Esophagus muscularis mucosa (tissue), 4 donors: ENCODE data around the gene ARHGEF10L. TPM values are rescaled to one million over a fixed set of nuclear protein-coding genes. Genes with fewer than 3 reads are reported as not detected.

Source experiments
- DNase-seq: peaks from one replicate; pipeline ENCODE4 v3.0.0-alpha.2; 2017; ENCODE audit errors: extremely low spot score
- H3K27ac ChIP-seq, 4 donors: fragments of 200-600 bp; sonication (generic); replicated peaks in 1 of 4; 1 replicate in 3 of 4; 2 replicates in 1 of 4; pipeline ENCODE4 v1.5.1; 2016 to 2019; ENCODE audit warnings: mild to moderate bottlenecking in 1 of 4
- H3K27me3 ChIP-seq, 4 donors: fragments of 200-600 bp; sonication (generic); one replicate each; pipeline versions ENCODE4 v1.5.1 to v1.6.0; 2016 to 2019
- H3K36me3 ChIP-seq, 4 donors: fragments of 200-600 bp; sonication (generic); one replicate each; pipeline ENCODE4 v1.5.1; 2016 to 2019
- H3K4me1 ChIP-seq, 4 donors: fragments of 200-600 bp; sonication (generic); one replicate each; pipeline ENCODE4 v1.5.1; 2016 to 2019
- H3K4me3 ChIP-seq, 4 donors: fragments of 200-600 bp; sonication (generic); 1 replicate in 2 of 4; 2 replicates in 2 of 4; pipeline ENCODE4 v1.5.1; 2016 to 2019; ENCODE audit warnings: mild to moderate bottlenecking in 4 of 4, moderate library complexity in 1 of 4
- H3K9me3 ChIP-seq, 4 donors: fragments of 200-600 bp; sonication (generic); 1 replicate in 3 of 4; 2 replicates in 1 of 4; pipeline ENCODE4 v1.5.1; 2016 to 2019
- CTCF ChIP-seq, 3 experiments: fragments of 200-600 bp in 2 of 3; fragments of 450-650 bp in 1 of 3; sonication (generic) in 2 of 3; IDR thresholded peaks; one replicate each; pipeline ENCODE4 v1.5.1; 2017 to 2019; ENCODE audit warnings: antibody characterized with exemption in 3 of 3, mild to moderate bottlenecking in 2 of 3, moderate library complexity in 1 of 3
- EP300 ChIP-seq: sonication (generic); formaldehyde crosslinking; IDR thresholded peaks from one replicate; pipeline ENCODE4 v1.6.1; 2017; ENCODE audit warnings: antibody characterized with exemption
- POLR2A ChIP-seq: fragments of 450-650 bp; IDR thresholded peaks from one replicate; pipeline ENCODE4 v1.6.1; 2017; ENCODE audit warnings: antibody characterized with exemption, moderate library complexity, mild to moderate bottlenecking, low read depth
- POLR2AphosphoS5 ChIP-seq, 2 donors: sonication (generic); formaldehyde crosslinking; IDR thresholded peaks; one replicate each; pipeline ENCODE4 v1.6.1; 2017; ENCODE audit warnings: antibody characterized with exemption in 2 of 2
- WGBS: methylation state at CpG from one replicate; pipeline ENCODE4 v1.1.5; 2018; 5-methylcytosine and 5-hydroxymethylcytosine counted together
- intact Hi-C: fragments of 100-400 bp; cut with DNase I; formaldehyde crosslinking; loops from one replicate; pipeline ENCODE4 v1.15.1; 2023
- total RNA-seq, 4 donors: library from RNA; depleted of rRNA; stranded (reverse); fragments of >200 nt; gene quantifications; one replicate each; pipeline versions ENCODE4 v1.1.0 to v1.2.1, GENCODE V29; 2016

Gene ARHGEF10L
- total RNA-seq, 4 donors from 2014 or later: 46.6 to 93.0 (median 66.9) TPM

GRCh38 chr1:17711941-17712340, 172.4 kb downstream of the ARHGEF10L start:
- 83% methylated on average over 5 of the region's 5 CpGs for WGBS
- no peaks in the 10 kb centered on the region for H3K36me3 ChIP-seq
- H3K4me1 ChIP-seq: no peaks in the 10 kb centered on the region
- H3K27me3 ChIP-seq: peaks cover 0 to 12% (median 0%) of the 10 kb centered on the region in 4 donors
- intact Hi-C loops: no loop called here
- no peak overlapping the region for H3K4me3 ChIP-seq
- DNase-seq: no peak
- no peak overlapping the region for H3K27ac ChIP-seq
- TF ChIP-seq EP300: no peak
- no peak for TF ChIP-seq POLR2A
- no peak for TF ChIP-seq POLR2AphosphoS5 (IDR thresholded peaks at IDR 0.05)
- no peak for TF ChIP-seq CTCF (IDR thresholded peaks at IDR 0.05)
- H3K9me3 ChIP-seq: peaks cover 0 to 12% (median 8%) of the 10 kb centered on the region in 4 donors

GRCh38 chr1:17713993-17714392, 174.5 kb downstream of the ARHGEF10L start:
- Histone ChIP-seq H3K4me1 (no peaks in the 10 kb centered on the region), H3K27me3 (peaks cover 0 to 25% (median 0%) of the 10 kb centered on the region in 4 donors), H3K4me3 (no peak overlapping the region), H3K27ac (no peak overlapping the region), H3K36me3 (no peaks in the 10 kb centered on the region), H3K9me3 (peaks cover 0 to 12% (median 8%) of the 10 kb centered on the region in 4 donors)
- intact Hi-C loops: no loop called here
- no peak for TF ChIP-seq POLR2A
- TF ChIP-seq CTCF (IDR thresholded peaks at IDR 0.05): no peak
- TF ChIP-seq EP300: no peak
- TF ChIP-seq POLR2AphosphoS5 (IDR thresholded peaks at IDR 0.05): no peak
- no CpG with 5 or more reads among the region's 5 CpGs for WGBS
- DNase-seq: no peak

GRCh38 chr1:17717594-17718535, 178.4 kb downstream of the ARHGEF10L start:
- intact Hi-C loops: no loop called here
- no peak for DNase-seq
- no peaks in the 10 kb centered on the region for H3K9me3 ChIP-seq
- H3K4me1 ChIP-seq: no peaks in the 10 kb centered on the region
- 80% methylated on average over 22 of the region's 25 CpGs for WGBS
- H3K27me3 ChIP-seq: peaks cover 0 to 34% (median 0%) of the 10 kb centered on the region in 4 donors
- no peaks in the 10 kb centered on the region for H3K36me3 ChIP-seq
- H3K4me3 ChIP-seq: no peak overlapping the region
- H3K27ac ChIP-seq: no peak overlapping the region
- TF ChIP-seq POLR2AphosphoS5 (IDR thresholded peaks at IDR 0.05) (no peak), POLR2A (no peak), EP300 (no peak), CTCF (IDR thresholded peaks at IDR 0.05) (no peak)

- no peak for TF ChIP-seq POLR2A
- TF ChIP-seq CTCF (IDR thresholded peaks at IDR 0.05): no peak
- no peak for TF ChIP-seq EP300
- no peak for TF ChIP-seq POLR2AphosphoS5 (IDR thresholded peaks at IDR 0.05)
- peaks cover 0 to 51% (median 0%) of the 10 kb centered on the region in 4 donors for H3K27me3 ChIP-seq
- no peak overlapping the region for H3K27ac ChIP-seq
- no peaks in the 10 kb centered on the region for H3K36me3 ChIP-seq
- intact Hi-C loops: no loop called here
- no peaks in the 10 kb centered on the region for H3K4me1 ChIP-seq
- no peak overlapping the region for H3K4me3 ChIP-seq
- no peak for DNase-seq
- H3K9me3 ChIP-seq: no peaks in the 10 kb centered on the region
- 94% methylated on average over 3 of the region's 5 CpGs for whole genome bisulfite sequencing
Observed at GRCh38 chr1:17719874-17720273, 180.4 kb downstream of the ARHGEF10L start.
